Right lobe of liver (tissue), 4 donors: ENCODE measurements around the gene COIL.

ENCODE experiments used
- CTCF ChIP-seq, 4 donors: fragments of 200-600 bp in 3 of 4; fragments of 450-650 bp in 1 of 4; IDR thresholded peaks; one replicate each; pipeline versions ENCODE4 v1.5.1 to v1.8.0; 2016 to 2022; ENCODE audit warnings: antibody characterized with exemption in 4 of 4, mild to moderate bottlenecking in 2 of 4
- POLR2A ChIP-seq: fragments of 450-650 bp; IDR thresholded peaks from one replicate; pipeline ENCODE4 v1.6.1; 2017; ENCODE audit warnings: antibody characterized with exemption, mild to moderate bottlenecking
- donor health status: DM: no; HTN: no; CAD: no.
- donor health status: DM: no; HTN: no; CAD: no.
- donor health status: DM: no; HTN: yes; CAD: no.

GRCh38 chr17:56917559-56918296, 43.1 kb downstream of the COIL start:
- TF ChIP-seq CTCF (IDR thresholded peaks at IDR 0.05) (no peak), POLR2A (no peak)
